GM15510 (cell line): Measurements from ENCODE around the gene ADGRG3.

Experiments
- POLR2A ChIP-seq: IDR thresholded peaks from 3 replicates; pipeline ENCODE4 v1.6.1; 2011; ENCODE audit warnings: borderline replicate concordance; ENCODE audit not compliant: insufficient read length; ENCODE audit errors: extremely low read depth

The ADGRG3 gene

DNA sequence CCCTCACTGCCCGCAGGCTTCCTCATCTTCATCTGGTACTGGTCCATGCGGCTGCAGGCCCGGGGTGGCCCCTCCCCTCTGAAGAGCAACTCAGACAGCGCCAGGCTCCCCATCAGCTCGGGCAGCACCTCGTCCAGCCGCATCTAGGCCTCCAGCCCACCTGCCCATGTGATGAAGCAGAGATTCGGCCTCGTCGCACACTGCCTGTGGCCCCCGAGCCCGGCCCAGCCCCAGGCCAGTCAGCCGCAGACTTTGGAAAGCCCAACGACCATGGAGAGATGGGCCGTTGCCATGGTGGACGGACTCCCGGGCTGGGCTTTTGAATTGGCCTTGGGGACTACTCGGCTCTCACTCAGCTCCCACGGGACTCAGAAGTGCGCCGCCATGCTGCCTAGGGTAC is 4.7 kb upstream of the ADGRG3 start:
- no peak for TF ChIP-seq POLR2A

DNA sequence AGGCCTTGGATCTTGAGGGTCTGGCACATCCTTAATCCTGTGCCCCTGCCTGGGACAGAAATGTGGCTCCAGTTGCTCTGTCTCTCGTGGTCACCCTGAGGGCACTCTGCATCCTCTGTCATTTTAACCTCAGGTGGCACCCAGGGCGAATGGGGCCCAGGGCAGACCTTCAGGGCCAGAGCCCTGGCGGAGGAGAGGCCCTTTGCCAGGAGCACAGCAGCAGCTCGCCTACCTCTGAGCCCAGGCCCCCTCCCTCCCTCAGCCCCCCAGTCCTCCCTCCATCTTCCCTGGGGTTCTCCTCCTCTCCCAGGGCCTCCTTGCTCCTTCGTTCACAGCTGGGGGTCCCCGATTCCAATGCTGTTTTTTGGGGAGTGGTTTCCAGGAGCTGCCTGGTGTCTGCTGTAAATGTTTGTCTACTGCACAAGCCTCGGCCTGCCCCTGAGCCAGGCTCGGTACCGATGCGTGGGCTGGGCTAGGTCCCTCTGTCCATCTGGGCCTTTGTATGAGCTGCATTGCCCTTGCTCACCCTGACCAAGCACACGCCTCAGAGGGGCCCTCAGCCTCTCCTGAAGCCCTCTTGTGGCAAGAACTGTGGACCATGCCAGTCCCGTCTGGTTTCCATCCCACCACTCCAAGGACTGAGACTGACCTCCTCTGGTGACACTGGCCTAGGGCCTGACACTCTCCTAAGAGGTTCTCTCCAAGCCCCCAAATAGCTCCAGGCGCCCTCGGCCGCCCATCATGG is 4.0 kb upstream of the ADGRG3 start:
- TF ChIP-seq POLR2A = no peak

DNA sequence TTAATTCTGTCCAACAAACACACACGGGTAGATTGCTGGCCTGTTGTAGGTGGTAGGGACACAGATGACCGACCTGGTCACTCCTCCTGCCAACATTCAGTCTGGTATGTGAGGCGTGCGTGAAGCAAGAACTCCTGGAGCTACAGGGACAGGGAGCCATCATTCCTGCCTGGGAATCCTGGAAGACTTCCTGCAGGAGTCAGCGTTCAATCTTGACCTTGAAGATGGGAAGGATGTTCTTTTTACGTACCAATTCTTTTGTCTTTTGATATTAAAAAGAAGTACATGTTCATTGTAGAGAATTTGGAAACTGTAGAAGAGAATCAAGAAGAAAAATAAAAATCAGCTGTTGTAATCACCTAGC is 3.5 kb upstream of the ADGRG3 start:
- no peak for TF ChIP-seq POLR2A

DNA sequence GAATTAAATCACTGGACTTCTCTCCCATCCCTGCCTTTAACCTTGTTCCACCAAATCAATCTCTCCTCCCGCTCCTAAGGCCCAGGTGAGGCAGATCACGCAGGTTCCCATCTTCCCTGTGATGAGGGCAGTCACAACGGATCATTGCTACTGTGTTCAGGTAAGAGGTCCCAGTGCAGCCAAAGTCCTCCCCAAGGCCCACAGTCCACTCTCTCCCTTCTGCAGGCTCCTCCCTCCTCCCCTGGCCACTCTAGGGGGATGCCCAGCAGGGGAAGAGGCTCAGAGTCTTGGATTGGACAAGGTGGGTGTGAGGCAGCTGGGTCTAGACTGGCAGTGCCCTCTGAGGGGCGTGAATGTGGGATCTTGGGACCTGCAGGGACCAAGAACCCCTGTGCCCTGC is 2.6 kb upstream of the ADGRG3 start:
- TF ChIP-seq POLR2A = no peak

DNA sequence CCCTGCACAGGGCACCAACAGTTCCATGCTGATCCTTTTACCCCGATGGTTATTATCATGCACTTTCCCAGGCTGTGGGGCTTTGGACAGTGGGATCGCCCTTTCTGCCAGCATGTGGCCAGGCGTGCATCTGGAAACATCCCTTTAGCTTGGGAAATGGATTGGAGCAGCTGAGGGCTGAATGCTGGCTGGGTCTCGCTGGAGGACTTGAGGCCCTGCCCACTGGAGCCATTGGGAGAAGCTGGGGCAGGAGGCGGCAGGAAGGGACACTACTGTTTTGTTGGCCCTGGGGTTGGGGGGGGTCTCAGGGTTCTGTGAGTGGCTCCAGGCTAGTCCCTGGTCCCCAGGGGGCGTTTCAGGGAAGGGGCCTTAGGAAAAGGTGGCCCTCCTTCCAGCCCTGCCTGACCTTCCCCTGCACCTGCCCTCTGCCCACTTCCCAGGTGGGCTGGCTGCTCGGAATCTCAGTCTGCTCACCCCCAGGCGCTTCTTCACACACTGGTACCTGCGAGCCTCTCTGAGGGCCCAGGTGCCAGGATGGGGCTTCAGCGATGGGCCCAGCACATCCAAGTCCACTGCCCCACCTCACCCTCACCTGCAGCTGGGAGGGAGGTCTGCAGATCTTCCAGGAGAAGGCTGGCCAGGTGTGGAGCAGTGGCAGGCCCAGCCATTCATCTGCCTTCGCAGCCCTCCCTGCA is 1.6 kb upstream of the ADGRG3 start:
- TF ChIP-seq POLR2A = no peak

DNA sequence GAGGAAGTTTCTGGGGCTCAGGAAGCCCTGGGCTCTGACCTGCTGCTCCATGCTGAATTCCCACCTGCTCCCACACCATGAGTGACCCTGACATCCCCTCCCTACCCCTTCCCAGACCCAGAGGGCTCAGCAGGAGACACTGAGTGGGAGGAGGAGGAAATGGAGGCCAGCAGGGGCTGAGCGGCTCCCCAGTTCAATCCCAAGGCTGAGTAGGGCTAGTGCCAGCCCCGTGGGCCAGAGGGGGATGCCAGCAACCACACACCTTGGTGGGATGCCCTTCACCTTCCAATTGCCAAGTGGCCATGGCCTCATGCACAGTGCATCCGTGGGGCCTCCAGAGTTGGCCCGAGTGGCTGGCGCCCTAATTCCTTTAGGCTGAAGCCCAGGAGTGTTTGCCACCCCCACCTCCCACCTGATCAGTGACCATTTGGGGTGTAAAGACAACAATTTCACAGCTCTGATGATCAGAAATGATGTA is 1.0 kb upstream of the ADGRG3 start:
- TF ChIP-seq POLR2A = no peak

DNA sequence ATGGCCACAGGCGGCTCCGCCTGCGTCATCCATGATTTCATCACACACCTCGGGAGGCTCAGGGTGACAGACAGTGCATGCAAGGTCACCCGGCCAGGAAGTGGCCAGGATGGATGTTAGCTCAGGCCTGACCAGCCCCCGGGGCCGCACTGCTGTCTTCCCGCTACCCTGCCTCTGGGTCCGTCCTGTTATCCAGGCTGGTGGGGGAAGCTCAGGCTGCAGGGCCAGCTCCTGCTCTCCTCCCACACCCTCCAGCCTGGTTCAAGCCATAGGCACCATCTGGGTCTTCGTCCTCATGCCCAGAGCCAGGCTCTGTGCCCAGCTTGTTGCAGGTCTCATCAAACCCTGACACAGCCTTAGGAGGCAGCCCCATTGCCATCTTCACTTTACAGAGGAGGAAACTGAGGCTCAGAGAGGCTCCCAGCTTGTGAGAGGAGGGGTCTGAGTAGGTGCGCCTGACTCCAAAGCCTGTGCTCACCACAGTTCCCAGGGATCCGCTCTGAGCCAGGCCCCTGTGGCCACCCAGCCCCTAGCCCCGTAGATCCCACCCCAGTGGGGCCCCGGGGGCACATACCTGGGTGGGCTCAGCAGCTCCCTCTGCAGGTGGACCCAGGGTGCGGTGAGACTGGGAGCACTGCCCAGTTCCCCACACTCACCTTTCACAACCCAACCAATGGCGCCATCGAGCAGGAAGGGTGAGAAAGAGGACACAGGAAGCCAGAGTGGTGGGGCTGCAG is 412 bp upstream of the ADGRG3 start:
- no peak for TF ChIP-seq POLR2A

DNA sequence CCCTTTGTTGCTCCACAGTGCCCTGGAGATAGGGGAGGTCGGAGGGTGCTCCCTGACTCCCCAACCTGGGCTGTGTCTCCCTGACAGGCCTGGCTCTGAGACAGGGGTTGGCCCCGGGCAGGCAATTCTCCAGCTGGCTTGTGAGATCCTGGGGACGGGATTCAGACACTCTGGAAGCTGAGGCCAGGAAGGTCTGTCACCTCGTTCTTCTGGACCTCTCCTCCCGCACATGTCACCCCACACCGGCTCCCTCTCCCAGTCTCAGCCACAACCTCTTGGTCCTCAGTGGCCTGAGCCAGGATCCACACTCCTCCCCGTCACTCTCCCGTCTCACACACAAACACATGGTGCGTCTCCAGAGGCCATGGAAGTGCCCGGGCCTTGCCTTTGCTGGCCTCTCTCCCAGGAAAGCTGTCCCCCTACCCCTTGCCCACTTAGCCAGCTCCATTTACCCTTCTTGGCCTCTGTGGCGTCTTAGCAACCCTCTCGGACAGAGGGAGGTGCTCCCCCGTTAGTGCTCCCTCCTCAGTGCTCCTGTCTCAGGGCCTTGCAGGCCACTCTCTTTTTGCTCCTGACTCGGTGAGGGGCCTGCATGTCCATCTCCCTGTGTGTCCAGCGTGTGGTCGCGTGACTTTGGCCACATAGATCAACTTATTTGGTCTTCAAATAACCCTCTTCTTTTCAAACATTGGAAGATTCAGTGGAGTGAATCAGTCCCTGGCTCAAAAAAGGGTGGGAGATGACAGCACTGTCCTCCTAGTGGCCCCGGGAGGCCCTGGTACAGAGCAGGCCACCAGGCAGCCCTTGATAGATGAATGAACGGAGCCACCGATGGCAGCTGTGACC is 747 bp downstream of the ADGRG3 start:
- TF ChIP-seq POLR2A = no peak

DNA sequence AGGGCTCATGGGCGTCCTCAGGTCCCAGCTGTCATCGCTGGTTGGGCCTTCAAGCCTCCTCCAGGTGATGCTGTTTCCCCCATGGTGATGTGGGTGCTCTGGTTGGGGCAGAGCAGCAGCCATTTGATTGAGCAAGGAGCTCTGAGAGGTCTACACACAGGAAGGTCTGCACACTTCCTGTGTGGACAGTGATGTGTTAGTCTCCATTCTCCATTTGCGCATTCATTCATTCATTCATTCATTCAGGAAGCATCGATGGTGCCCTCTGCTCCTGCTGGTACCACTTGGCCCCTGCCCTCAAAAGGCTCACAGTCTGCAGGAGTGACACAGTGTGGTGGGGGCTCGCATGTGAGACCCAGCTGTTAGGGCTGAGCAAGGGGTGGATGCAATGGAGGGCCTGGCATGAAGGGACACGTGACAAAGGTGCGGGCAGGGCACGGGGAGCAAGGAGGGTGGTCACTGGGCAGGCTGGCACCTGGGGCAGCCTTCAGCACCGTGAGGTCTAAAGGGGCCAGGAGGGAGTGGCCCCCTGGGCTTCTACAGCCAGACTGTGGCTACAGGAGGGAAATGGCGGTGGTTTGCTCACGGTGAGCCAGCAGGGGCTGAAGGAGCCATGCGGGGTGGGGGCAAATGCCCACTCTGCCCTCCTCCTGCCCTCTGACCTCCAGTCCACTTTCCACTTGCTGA is 1.5 kb downstream of the ADGRG3 start:
- no peak for TF ChIP-seq POLR2A

DNA sequence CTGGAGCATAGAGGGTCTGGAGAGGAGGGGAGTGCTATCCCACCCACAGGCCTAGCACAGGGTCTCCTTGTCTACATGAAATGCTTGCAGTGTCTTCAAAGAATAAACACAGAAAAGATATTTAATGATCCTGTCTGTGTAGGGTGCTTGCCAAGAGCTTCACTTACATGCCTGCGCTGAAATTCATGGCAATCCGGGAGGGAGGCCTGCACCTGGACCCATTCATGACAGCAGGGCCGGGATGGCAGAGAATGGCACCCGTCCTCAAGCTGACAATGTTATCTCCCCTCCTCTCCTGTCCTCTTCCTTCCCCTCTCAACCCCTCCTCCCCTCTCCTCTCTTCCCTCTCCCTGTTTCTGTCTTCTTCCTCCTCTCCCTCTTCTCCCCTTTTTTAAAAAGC is 2.1 kb downstream of the ADGRG3 start:
- TF ChIP-seq POLR2A = no peak

DNA sequence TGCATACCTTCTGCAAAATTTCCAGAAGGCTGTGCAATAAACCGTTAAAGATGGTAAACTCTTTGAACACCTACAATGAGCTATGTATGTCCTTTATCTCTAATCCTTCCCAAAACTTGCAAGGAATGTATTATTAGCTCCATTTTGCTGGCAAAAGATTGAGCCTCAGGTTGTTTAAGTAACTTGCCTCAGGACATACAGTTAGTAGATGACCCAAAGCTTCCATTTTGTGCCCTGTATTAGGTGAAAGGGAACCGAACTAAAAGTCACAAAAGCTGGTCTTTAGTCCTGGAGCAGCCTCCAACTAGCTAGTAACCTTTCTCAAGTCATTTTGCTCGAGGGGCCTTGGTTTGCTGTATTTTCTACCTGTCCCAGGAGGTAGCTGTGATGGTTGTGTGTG is 4.3 kb downstream of the ADGRG3 start:
- TF ChIP-seq POLR2A = no peak

DNA sequence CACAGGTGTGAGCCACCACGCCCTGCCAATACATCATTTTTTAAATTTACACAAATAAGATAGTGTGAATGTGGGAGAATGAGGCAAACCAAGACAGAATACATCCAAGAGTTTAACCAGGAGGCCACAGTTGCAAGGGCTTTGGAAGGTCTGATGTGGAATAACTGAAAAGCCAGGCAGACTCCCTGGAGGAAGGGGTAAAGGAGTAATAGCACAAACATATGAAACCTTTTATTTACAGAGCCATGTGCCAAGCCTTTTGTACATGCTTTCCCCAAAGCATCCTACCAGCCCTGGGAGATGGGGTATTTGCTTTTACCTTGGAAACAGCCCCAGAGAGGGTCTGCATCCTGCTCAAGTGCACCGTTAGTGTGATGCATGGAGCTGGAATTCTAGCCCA is 4.7 kb downstream of the ADGRG3 start:
- no peak for TF ChIP-seq POLR2A

DNA sequence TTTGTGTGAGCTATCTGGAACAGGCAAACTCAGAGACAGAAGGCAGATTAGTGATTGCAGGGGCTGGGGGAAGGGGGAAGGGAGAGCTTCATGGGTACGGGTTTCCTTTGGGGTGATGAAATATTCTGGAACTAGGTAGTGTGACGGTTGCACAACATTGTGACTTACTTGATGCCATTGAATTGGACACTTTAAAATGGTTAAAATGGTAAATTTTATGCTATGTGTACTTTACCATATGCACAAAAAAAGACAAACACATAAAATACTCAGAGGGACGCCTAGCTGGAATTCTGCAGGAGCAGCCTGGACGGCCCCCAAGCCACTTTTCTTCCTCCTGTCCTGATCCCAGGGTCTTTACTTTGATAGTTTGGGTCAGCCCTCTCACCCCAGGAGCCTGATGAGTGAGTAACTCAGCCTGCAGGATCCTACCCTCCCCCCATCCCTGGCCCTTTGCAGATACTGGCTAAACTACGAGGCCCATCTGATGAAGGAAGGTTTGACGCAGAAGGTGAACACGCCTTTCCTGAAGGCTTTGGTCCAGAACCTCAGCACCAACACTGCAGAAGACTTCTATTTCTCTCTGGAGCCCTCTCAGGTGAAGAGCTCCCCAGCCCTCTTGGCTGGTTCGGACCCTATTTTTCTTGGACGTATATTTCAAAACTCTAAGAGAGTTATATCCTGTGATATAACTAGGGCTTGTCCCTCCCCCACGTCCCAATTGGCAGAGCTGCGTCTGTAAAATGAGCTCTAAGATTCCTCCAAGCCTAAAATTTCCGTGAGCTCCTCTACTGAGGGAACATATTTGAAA is 7.8 kb downstream of the ADGRG3 start:
- TF ChIP-seq POLR2A = no peak
